ENCODE data around the gene KCNG3. TPM values are rescaled to one million over a fixed set of nuclear protein-coding genes. Genes with fewer than 3 reads are reported as not detected.

KCNG3 gene
- total RNA-seq, 4 donors from 2014 or later: 0.27 TPM; not detected in 3

DNA sequence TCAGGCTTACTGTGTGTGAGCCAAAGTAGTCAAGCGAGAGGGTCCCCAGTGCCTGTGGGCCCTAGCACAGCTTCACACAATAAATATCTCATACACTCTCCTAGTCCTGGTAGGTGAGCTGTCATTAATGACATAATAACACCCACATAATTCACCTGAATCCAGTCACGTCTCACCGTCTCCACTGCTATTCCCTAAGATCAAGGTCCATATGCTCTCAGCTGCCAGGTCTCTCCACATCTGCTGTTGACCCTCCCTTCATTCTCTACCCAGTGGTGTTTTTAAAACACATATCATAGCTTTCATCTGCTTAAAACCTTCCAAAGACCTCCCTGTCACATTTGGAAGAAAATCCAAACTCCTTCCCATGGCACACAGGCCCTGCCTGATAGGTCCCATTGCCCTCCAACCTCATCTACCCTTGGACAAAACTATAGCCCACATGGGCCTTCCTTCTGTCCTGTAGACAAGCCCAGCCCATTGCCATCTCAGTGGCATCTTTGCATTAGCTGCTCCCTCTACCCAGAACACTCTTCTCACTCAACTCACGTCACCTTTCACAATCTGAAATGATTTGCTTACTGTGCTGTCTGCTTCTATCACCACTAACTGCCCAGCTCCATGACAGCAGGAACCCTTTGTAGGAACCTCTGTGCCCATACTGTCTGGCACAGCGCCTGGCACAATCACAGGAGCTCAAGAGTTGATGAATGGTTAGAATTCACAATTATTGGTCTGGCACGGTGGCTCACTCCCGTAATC, 7.5 kb downstream of the KCNG3 start:
- H3K4me3 ChIP-seq: no peak overlapping the region
- H3K36me3 ChIP-seq: no peaks in the 10 kb centered on the region
- no peaks in the 10 kb centered on the region for H3K9me3 ChIP-seq
- WGBS, 2 donors (ENCODE audit: low coverage in 1 of 2): 90 to 100% methylated on average over 5 to 6 of the region's 7 CpGs
- peaks cover 4% of the 10 kb centered on the region for H3K27me3 ChIP-seq
- no peaks in the 10 kb centered on the region for H3K4me1 ChIP-seq
- no peak for ATAC-seq
- TF ChIP-seq, protein P1, sequence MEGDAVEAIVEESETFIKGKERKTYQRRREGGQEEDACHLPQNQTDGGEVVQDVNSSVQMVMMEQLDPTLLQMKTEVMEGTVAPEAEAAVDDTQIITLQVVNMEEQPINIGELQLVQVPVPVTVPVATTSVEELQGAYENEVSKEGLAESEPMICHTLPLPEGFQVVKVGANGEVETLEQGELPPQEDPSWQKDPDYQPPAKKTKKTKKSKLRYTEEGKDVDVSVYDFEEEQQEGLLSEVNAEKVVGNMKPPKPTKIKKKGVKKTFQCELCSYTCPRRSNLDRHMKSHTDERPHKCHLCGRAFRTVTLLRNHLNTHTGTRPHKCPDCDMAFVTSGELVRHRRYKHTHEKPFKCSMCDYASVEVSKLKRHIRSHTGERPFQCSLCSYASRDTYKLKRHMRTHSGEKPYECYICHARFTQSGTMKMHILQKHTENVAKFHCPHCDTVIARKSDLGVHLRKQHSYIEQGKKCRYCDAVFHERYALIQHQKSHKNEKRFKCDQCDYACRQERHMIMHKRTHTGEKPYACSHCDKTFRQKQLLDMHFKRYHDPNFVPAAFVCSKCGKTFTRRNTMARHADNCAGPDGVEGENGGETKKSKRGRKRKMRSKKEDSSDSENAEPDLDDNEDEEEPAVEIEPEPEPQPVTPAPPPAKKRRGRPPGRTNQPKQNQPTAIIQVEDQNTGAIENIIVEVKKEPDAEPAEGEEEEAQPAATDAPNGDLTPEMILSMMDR (IDR thresholded peaks at IDR 0.05): no peak
- TF ChIP-seq POLR2A (IDR thresholded peaks at IDR 0.05) (no peak), POLR2AphosphoS5 (IDR thresholded peaks at IDR 0.05) (no peak), EP300 (IDR thresholded peaks at IDR 0.05) (no peak)
- no peak overlapping the region for H3K27ac ChIP-seq

- WGBS, 2 donors (ENCODE audit: low coverage in 1 of 2): 77 to 79% methylated on average over 2 of the region's 2 CpGs
- H3K27me3 ChIP-seq: peaks cover 4% of the 10 kb centered on the region
- no peak for ATAC-seq
- H3K27ac ChIP-seq: no peak overlapping the region
- H3K9me3 ChIP-seq: no peaks in the 10 kb centered on the region
- H3K4me1 ChIP-seq: no peaks in the 10 kb centered on the region
- TF ChIP-seq, protein P1 (IDR thresholded peaks at IDR 0.05): no peak
- TF ChIP-seq POLR2AphosphoS5 (IDR thresholded peaks at IDR 0.05) (no peak), EP300 (IDR thresholded peaks at IDR 0.05) (no peak), POLR2A (IDR thresholded peaks at IDR 0.05) (no peak)
- H3K4me3 ChIP-seq: no peak overlapping the region
- H3K36me3 ChIP-seq: no peaks in the 10 kb centered on the region
Measured at GRCh38 chr2:42480402-42480801, 13.4 kb downstream of the KCNG3 start.

DNA sequence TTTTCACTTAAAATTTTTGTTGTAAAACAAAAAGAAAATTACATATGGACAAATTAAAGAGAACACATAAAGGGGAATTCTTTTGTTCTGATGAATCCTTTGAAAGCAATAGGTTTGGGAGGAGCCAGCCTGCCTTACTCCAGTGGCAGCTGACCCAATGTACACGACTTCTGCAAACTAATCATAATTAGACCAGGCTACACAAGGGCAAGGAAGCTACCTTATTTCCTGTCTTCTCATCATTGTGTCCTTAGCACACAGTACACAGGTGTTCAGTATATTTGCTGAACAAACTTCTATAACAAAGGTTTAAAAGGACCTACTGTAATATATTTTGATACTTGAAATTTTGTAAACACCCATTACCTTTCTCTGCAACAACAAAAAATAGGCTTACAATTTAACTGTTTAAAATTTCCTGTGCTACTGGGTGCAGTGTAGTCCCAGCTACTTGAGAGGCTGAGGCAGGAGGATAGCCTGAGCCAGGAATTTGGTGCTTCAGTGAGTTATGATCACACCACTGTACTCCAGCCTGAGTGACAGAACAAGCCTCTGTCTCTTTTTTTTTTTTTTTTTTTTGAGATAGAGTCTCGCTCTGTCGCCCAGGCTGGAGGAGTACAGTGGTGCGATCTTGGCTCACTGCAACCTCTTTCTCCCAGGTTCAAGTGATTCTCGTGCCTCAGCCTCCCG, 18.9 kb downstream of the KCNG3 start:
- ATAC-seq: no peak
- no peaks in the 10 kb centered on the region for H3K9me3 ChIP-seq
- 67 to 79% methylated on average over 4 to 6 of the region's 6 CpGs for WGBS, 2 donors (ENCODE audit: low coverage in 1 of 2)
- no peaks in the 10 kb centered on the region for H3K36me3 ChIP-seq
- no peaks in the 10 kb centered on the region for H3K27me3 ChIP-seq
- H3K27ac ChIP-seq: no peak overlapping the region
- TF ChIP-seq EP300 (IDR thresholded peaks at IDR 0.05): no peak
- TF ChIP-seq, protein P1 (IDR thresholded peaks at IDR 0.05): no peak
- no peak for TF ChIP-seq POLR2AphosphoS5 (IDR thresholded peaks at IDR 0.05)
- no peak for TF ChIP-seq POLR2A (IDR thresholded peaks at IDR 0.05)
- H3K4me3 ChIP-seq: no peak overlapping the region
- no peaks in the 10 kb centered on the region for H3K4me1 ChIP-seq

DNA sequence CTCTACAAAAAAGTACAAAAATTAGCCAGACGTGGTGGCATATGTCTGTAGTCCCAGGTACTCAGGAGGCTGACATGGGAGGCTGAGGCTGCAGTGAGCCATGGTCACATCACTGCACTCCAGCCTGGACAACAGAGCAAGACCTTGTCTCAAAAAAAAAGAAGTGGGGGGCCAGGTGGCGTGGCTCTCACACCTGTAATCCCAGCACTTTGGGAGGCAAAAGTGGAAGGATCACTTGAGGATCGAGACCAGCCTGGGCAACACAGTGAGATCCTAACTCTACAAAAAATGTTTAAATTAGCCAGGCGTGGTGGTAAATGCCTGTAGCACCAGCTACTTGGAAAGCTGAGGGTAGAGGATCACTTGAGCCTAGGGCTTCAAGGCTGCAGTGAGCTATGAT, 23.1 kb downstream of the KCNG3 start:
- Histone ChIP-seq H3K4me3 (no peak overlapping the region), H3K9me3 (peaks cover 0 to 20% (median 0%) of the 10 kb centered on the region in 3 donors), H3K27me3 (no peaks in the 10 kb centered on the region), H3K4me1 (no peaks in the 10 kb centered on the region), H3K36me3 (no peaks in the 10 kb centered on the region), H3K27ac (no peak overlapping the region)
- 85 to 90% methylated on average over 3 to 4 of the region's 4 CpGs for WGBS, 2 donors (ENCODE audit: low coverage in 1 of 2)
- ATAC-seq: no peak
- TF ChIP-seq, protein P1 (IDR thresholded peaks at IDR 0.05): no peak
- no peak for TF ChIP-seq POLR2AphosphoS5 (IDR thresholded peaks at IDR 0.05)
- TF ChIP-seq EP300 (IDR thresholded peaks at IDR 0.05): no peak
- TF ChIP-seq POLR2A (IDR thresholded peaks at IDR 0.05): no peak

Measured in gastroesophageal sphincter (tissue), 4 donors.